ENCODE data around the gene STAP2. TPM values are rescaled to one million over a fixed set of nuclear protein-coding genes. Genes with fewer than 3 reads are reported as not detected.
"Not testable (repeated sequence)": the region's sequence is repeated elsewhere in the genome, so short reads cannot be mapped to it uniquely, and the experiment has no call there.

Gene STAP2
- total RNA-seq, 1 experiment from 2014 or later = 72.6 TPM

- Histone ChIP-seq H3F3A (ENCODE audit: low read length, unreplicated experiment) (no peaks in the 10 kb centered on the region), H3K27ac (ENCODE audit: low read length) (no peak overlapping the region), H3K36me3 (ENCODE audit: low read depth, low read length) (no peaks in the 10 kb centered on the region), H2AFZ (ENCODE audit: low read length) (no peak overlapping the region), H4K20me1 (ENCODE audit: low read length) (no peaks in the 10 kb centered on the region), H3K79me2 (ENCODE audit: low read length) (no peaks in the 10 kb centered on the region), H3K9ac (ENCODE audit: low read length) (no peak overlapping the region), H3K4me1 (ENCODE audit: insufficient read depth, low read length) (no peaks in the 10 kb centered on the region), H3K27me3 (ENCODE audit: low read length) (no peaks in the 10 kb centered on the region), H3K9me2 (replicated peaks; ENCODE audit: low read length) (no peaks in the 10 kb centered on the region), H3K9me3 (ENCODE audit: low read length) (no peaks in the 10 kb centered on the region), H3K4me3 (ENCODE audit: low read length) (no peak overlapping the region), H3K4me2 (ENCODE audit: low read length) (no peak overlapping the region)
- intact Hi-C loops (cut with micrococcal nuclease) = no loop called here
- no TSS peak for BruUV-seq (replicated peaks)
- POLR2A ChIA-PET (ENCODE audit: unreplicated experiment) = no interaction called here
- CTCF ChIA-PET = no interaction called here
- no peak for ATAC-seq
- peak; percentile 9 for DNase-seq
- no peak for TF ChIP-seq EZH2 (IDR thresholded peaks at IDR 0.05; ENCODE audit: low read length, unreplicated experiment)
- TF ChIP-seq CTCF (conservative IDR thresholded peaks at IDR 0.05; ENCODE audit: low read depth, low read length) = no peak
Observed at GRCh38 chr19:4288091-4288777, 50.4 kb downstream of the STAP2 start.

- DNase-seq; BruUV-seq (replicated peaks); POLR2A ChIA-PET (ENCODE audit: unreplicated experiment); H3K27me3 ChIP-seq (ENCODE audit: low read length); H3K4me3 ChIP-seq (ENCODE audit: low read length); H3K4me2 ChIP-seq (ENCODE audit: low read length); H2AFZ ChIP-seq (ENCODE audit: low read length); H3K9me2 ChIP-seq (replicated peaks; ENCODE audit: low read length); CTCF ChIA-PET; ATAC-seq; H3K9ac ChIP-seq (ENCODE audit: low read length); H3K36me3 ChIP-seq (ENCODE audit: low read depth, low read length); H3K79me2 ChIP-seq (ENCODE audit: low read length); H3K9me3 ChIP-seq (ENCODE audit: low read length); H3K27ac ChIP-seq (ENCODE audit: low read length); H4K20me1 ChIP-seq (ENCODE audit: low read length); H3K4me1 ChIP-seq (ENCODE audit: insufficient read depth, low read length); intact Hi-C loops (cut with micrococcal nuclease); H3F3A ChIP-seq (ENCODE audit: low read length, unreplicated experiment): not testable (repeated sequence)
Observed at GRCh38 chr19:4286141-4286540, 52.5 kb downstream of the STAP2 start.

GRCh38 chr19:4284974-4285373, 53.7 kb downstream of the STAP2 start:
- no peak overlapping the region for H3K4me3 ChIP-seq (ENCODE audit: low read length)
- H2AFZ ChIP-seq (ENCODE audit: low read length) = no peak overlapping the region
- H4K20me1 ChIP-seq (ENCODE audit: low read length) = no peaks in the 10 kb centered on the region
- no peak overlapping the region for H3K4me2 ChIP-seq (ENCODE audit: low read length)
- no peaks in the 10 kb centered on the region for H3K9me3 ChIP-seq (ENCODE audit: low read length)
- intact Hi-C loops (cut with micrococcal nuclease) = no loop called here
- H3K9me2 ChIP-seq (replicated peaks; ENCODE audit: low read length) = no peaks in the 10 kb centered on the region
- no peaks in the 10 kb centered on the region for H3K4me1 ChIP-seq (ENCODE audit: insufficient read depth, low read length)
- no peaks in the 10 kb centered on the region for H3K36me3 ChIP-seq (ENCODE audit: low read depth, low read length)
- no peaks in the 10 kb centered on the region for H3K79me2 ChIP-seq (ENCODE audit: low read length)
- no TSS peak for BruUV-seq (replicated peaks)
- peaks cover 5% of the 10 kb centered on the region for H3K27me3 ChIP-seq (ENCODE audit: low read length)
- H3K9ac ChIP-seq (ENCODE audit: low read length) = no peak overlapping the region
- H3F3A ChIP-seq (ENCODE audit: low read length, unreplicated experiment) = no peaks in the 10 kb centered on the region
- ChIA-PET CTCF (no interaction called here), POLR2A (ENCODE audit: unreplicated experiment) (no interaction called here)
- ATAC-seq (no peak), DNase-seq (no peak)
- H3K27ac ChIP-seq (ENCODE audit: low read length) = no peak overlapping the region
- TF ChIP-seq CTCF (conservative IDR thresholded peaks at IDR 0.05; ENCODE audit: low read depth, low read length) = no peak
- no peak for TF ChIP-seq EZH2 (IDR thresholded peaks at IDR 0.05; ENCODE audit: low read length, unreplicated experiment)
- no peak for TF ChIP-seq EZH2phosphoT487 (IDR thresholded peaks at IDR 0.05; ENCODE audit: borderline replicate concordance, low read length)

Measured in PC-3 (cell line).